Naive B cell (primary cell): ENCODE results near the gene DNAH1. TPM values are rescaled to one million over a fixed set of nuclear protein-coding genes. Genes with fewer than 3 reads are reported as not detected.

ENCODE experiments used
- ATAC-seq, 2 donors: fragments of 150-1000 bp; cut with Tn5 transposase; 2 replicates each; pipeline ENCODE4 v1.10.0; 2021; ENCODE audit warnings: low read depth in 2 of 2, mild to moderate bottlenecking in 2 of 2, moderate library complexity in 2 of 2
- DNase-seq: peaks from one replicate; pipeline ENCODE4 v3.0.0; 2022
- H3K27ac Mint-ChIP-seq, 6 donors: one replicate each; pipeline ENCODE4 v1.8.0; 2020 to 2022; ENCODE audit warnings: mild to moderate bottlenecking in 6 of 6, mixed read lengths in 6 of 6, moderate library complexity in 5 of 6, inconsistent platforms in 2 of 6
- H3K27me3 Mint-ChIP-seq, 3 donors: one replicate each; pipeline ENCODE4 v1.8.0; 2021 to 2022; ENCODE audit warnings: mixed read lengths in 3 of 3, mild to moderate bottlenecking in 1 of 3
- H3K36me3 Mint-ChIP-seq, 2 donors: one replicate each; pipeline ENCODE4 v1.8.0; 2020 to 2022; ENCODE audit warnings: mixed read lengths in 2 of 2, inconsistent platforms in 1 of 2, mild to moderate bottlenecking in 1 of 2
- H3K4me1 Mint-ChIP-seq, 3 donors: one replicate each; pipeline ENCODE4 v1.8.0; 2020 to 2022; ENCODE audit warnings: mixed read lengths in 3 of 3, inconsistent platforms in 1 of 3, mild to moderate bottlenecking in 1 of 3, moderate library complexity in 1 of 3
- H3K4me3 Mint-ChIP-seq, 8 donors: one replicate each; pipeline ENCODE4 v1.8.0; 2020 to 2022; ENCODE audit warnings: mild to moderate bottlenecking in 8 of 8, mixed read lengths in 8 of 8, moderate library complexity in 8 of 8, inconsistent platforms in 2 of 8
- H3K9me3 Mint-ChIP-seq, 7 donors: one replicate each; pipeline ENCODE4 v1.8.0; 2020 to 2022; ENCODE audit warnings: mixed read lengths in 7 of 7, mild to moderate bottlenecking in 5 of 7, inconsistent platforms in 2 of 7, moderate library complexity in 1 of 7
- polyA plus RNA-seq, 6 donors: library from polyadenylated mRNA; unstranded; fragments of 300-500 nt; fragmentation: Illumina TruSeq; gene quantifications; one replicate each; pipeline ENCODE4 v1.2.3, GENCODE V29; 2021; ENCODE audit warnings: low read depth in 6 of 6

DNAH1 gene
- polyA plus RNA-seq, 6 donors from 2014 or later = 0.45 to 1.6 (median 0.65) TPM; not detected in 1

DNA sequence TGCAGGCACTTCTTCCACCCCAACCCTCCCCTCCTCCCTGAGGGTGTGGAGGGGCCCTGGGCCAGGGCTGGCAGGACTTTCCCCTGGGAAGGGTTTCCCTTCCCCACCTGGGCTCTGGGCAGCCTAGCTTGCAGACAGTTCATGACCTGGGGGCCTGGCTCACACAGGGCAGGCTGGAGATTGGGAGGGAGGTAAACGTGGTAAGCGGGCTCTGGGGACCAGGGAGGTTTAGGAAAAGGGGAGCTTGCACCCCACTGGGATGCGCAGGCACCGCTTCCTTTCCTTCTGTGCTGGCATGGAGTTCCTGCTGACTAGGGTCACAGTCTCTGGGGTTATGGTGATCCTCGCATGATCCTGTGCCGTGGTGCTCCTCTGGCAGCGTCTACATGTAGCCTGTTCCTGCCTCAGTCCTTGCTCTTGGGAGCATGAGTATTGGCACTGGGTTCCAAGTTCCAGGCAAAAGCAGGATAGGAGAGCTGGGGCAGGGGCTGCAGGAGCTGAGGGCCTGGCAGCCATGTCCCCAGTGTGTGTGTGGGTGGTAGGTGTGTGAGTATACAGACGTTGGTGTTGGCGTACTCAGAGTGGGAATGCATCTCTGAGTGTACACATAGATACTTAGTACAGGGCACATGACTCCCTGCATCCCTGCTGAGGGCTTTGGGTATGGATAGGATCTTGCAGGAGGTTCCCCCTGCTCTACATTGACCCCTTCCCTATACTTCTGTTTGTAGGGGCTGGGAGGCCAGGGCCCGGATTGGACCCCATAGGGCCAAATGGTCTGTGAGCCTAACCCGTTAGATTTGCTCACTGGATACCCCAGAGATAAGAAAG is 21.6 kb upstream of the DNAH1 start:
- peak overlapping the region in 1 of 6 donors; percentile 72 for H3K27ac Mint-ChIP-seq
- no peaks in the 10 kb centered on the region for H3K9me3 Mint-ChIP-seq
- no peaks in the 10 kb centered on the region for H3K27me3 Mint-ChIP-seq
- DNase-seq = no peak
- ATAC-seq = no peak
- no peak overlapping the region for H3K4me3 Mint-ChIP-seq
- H3K36me3 Mint-ChIP-seq = peaks cover 0 to 4% of the 10 kb centered on the region in 2 donors
- peaks cover 21 to 39% (median 32%) of the 10 kb centered on the region in 3 donors for H3K4me1 Mint-ChIP-seq

DNA sequence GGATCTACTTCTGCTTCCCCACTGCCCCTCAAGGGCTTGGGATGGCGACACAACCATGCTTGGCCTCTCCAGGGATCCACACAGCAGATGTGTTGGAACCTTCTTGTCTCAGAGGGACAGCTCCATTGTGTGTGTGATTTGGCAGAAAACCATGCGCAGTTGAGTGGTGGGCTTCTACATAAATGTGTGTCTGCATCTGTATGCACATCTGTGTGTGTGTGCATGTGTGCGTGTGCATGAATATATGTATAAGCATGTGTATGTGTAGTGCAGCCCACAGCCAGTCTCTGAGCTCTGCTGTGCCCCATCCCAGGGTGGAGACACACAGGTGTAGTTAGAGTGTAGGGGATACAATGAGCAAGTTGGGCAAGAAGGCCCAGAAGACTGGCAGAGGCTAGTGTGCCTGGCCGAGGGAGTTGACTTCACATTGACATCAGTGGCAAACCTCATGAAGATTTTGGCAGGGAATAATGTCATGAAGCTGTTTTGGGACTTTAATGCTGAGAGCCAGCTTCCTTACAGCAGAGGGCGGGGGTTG is 20.4 kb upstream of the DNAH1 start:
- Mint-ChIP-seq H3K4me1 (peaks cover 23 to 41% (median 32%) of the 10 kb centered on the region in 3 donors), H3K27me3 (no peaks in the 10 kb centered on the region), H3K36me3 (peaks cover 0 to 4% of the 10 kb centered on the region in 2 donors), H3K27ac (peak overlapping the region in 2 of 6 donors; percentile 5 to 76), H3K4me3 (no peak overlapping the region), H3K9me3 (no peaks in the 10 kb centered on the region)
- no peak for DNase-seq
- ATAC-seq = no peak

DNA sequence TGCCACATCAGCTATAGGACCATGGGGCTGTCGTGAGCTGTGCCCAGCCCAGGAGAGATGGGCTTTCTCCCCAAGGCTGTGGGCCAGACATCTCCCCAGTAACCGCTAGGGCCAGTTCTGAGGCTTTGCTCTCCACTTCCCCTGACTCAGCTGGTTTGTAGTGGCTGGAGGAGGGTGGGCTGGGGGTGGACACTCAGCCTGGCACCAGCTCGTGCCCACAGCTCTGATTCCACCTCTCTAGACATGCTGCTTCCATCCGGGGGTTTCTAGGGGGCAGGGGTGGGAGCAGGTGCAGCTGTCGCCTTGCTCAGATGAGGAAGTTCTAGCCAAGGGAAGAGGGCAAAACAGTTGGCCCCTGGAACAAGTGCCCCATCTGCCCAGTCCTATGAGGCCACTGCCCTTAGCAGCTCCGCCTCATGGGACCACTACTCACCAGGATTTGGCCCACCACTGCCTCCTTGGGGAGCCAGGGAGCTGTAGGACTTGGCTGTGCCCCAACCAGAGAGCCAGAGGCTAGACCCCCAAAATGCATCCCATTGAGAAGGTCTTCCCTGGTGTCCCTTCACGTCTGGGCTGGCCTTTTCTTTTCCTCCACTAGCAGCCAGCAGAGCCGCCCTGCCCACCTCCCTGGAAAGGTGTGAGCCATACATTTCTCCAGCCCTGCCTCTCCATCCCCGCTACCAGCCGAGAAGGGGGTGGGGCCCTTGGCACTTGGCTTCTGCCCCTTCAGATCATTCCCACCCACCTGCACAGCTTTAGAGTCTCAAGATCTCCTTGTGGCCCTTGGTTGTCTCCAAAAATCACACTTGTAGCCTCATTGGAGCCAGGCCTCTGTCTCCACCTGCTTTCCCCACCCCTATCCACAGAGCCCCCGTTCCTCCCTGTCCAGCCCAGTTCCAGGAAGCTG is 18.6 kb upstream of the DNAH1 start:
- Mint-ChIP-seq H3K27ac (peak overlapping the region in 1 of 6 donors; percentile 74), H3K4me3 (no peak overlapping the region), H3K9me3 (no peaks in the 10 kb centered on the region)

DNA sequence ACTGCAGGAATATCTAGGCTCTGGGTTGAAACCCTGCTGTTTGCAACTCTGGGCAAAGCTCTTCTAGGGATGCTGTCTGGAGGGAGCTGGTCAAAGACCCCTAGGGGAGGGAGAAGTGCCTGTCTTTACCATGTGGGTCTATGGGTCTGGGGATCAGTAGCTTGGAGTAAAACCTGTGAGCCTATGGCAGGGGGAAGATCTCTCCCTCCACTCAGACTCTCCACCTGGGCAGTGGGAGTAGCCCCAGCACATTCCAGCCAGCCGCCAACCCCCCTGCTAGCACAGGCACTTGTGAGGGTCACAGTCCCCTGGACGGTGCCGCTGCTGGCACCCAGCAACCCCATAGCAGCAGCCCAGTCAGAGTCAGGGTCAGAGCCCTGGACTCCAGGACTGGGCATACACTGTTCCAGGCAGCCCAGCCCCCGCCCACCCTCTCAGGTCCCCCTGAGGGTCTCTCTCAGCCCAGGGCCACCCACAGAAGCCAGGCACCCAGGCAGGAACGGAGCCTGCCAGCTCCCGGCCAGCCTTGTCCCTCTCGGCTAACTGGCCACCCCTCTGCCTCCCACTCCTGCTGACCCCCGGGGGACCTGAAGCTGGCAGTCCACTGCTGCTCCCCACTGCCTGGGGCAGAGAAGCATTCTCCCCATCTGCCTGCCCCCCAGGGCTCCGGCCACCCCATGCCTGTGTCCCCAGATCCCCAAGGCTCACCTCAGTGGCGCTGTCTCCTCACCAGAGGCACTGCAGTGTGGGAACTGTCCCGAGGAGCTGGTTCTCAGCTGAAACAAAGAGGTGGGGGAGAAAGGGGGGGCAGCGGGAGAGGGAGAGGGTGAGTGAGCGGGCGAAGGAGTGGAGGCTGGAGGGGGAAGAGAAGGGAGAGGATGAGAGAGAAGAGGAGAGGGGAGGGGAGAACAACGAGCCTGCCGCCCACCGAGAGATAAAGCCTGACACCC is 17.7 kb upstream of the DNAH1 start:
- peak overlapping the region in 1 of 6 donors; percentile 37 for H3K27ac Mint-ChIP-seq

More for the DNA sequence above, 18.6 kb upstream of the DNAH1 start:
- Mint-ChIP-seq H3K4me1 (peaks cover 18 to 32% (median 23%) of the 10 kb centered on the region in 3 donors), H3K27me3 (no peaks in the 10 kb centered on the region), H3K36me3 (no peaks in the 10 kb centered on the region)
- ATAC-seq (no peak), DNase-seq (no peak)

DNA sequence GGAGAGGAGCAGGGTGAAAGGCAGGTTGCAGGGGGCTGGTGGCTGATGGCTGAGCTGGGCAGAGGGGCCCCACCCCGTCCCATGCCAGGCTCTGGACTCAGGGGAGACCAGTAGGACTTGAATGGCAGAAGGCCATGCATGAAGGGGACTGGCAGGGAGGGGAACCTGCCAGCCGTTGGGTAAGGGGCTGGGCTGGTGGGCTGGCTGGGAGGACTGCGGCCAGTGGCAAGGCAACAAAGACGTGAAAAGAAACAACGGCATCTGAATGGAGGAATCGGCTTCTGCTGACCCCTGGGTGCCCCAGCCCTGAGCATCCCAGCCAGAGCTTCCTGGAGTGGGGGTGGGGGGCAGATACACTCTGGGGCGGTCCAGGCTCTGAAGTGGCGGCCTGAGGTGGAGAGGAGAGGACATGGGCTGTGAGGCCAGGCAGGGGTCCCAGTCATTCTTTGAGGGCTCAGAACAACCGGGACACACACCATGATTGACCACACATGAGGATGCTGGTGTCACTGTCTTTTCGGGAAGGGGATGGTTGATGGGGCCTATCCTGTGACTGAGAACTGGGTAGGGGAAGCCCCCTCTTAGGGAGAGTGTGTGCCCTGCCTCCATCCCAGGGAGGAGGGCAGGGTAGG is 16.8 kb upstream of the DNAH1 start:
- no peak for DNase-seq
- Mint-ChIP-seq H3K27me3 (no peaks in the 10 kb centered on the region), H3K27ac (peak overlapping the region in 3 of 6 donors; percentile 15 to 95 (median 73)), H3K36me3 (no peaks in the 10 kb centered on the region), H3K4me3 (no peak overlapping the region), H3K9me3 (no peaks in the 10 kb centered on the region), H3K4me1 (peaks cover 18 to 34% (median 27%) of the 10 kb centered on the region in 3 donors)
- ATAC-seq = no peak

More for the DNA sequence above, 17.7 kb upstream of the DNAH1 start:
- H3K4me1 Mint-ChIP-seq = peaks cover 18 to 32% (median 27%) of the 10 kb centered on the region in 3 donors
- DNase-seq = no peak
- H3K4me3 Mint-ChIP-seq = no peak overlapping the region
- no peak for ATAC-seq
- H3K36me3 Mint-ChIP-seq = no peaks in the 10 kb centered on the region
- no peaks in the 10 kb centered on the region for H3K27me3 Mint-ChIP-seq
- no peaks in the 10 kb centered on the region for H3K9me3 Mint-ChIP-seq

DNA sequence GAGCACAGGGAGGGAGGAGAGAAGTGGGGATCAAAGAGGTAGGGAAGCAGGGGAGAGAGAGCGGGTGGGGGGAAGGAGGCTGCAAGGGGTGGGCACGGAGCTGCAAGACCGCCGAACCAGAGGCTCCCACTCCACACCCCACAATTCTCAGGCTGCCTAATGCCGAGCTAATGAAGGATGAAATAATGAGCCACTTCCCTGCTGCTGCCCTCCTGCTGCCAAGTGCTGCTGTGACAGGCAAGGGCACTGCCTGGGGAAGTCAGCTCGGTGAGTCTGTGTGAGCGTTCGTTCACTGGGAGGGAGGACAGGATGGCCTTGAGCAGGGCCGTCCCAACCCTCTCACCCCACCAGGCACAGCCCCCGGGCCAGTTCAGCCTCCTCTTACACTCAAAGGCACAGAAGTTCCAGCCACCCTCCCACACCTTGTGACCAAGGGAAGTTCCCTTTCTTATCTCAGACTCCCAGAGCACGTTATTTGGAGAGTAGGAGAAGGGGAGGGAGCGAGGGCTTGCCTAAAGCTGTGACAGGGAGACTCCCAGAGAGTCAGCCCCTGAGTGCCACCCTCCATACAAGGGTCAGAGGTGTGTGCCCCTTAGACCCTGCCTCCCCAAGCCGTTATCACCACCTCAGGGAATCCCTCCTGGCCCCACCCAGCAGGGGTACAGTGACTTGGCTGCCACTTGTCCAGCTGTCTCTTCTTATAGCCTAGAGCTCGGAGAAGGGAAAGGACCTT is 16.1 kb upstream of the DNAH1 start:
- Mint-ChIP-seq H3K9me3 (no peaks in the 10 kb centered on the region), H3K27ac (peak overlapping the region in 2 of 6 donors; percentile 73 to 95), H3K4me1 (peaks cover 18 to 40% (median 27%) of the 10 kb centered on the region in 3 donors), H3K27me3 (no peaks in the 10 kb centered on the region), H3K36me3 (no peaks in the 10 kb centered on the region), H3K4me3 (no peak overlapping the region)
- ATAC-seq (peak; percentile 49 to 52), DNase-seq (no peak)

DNA sequence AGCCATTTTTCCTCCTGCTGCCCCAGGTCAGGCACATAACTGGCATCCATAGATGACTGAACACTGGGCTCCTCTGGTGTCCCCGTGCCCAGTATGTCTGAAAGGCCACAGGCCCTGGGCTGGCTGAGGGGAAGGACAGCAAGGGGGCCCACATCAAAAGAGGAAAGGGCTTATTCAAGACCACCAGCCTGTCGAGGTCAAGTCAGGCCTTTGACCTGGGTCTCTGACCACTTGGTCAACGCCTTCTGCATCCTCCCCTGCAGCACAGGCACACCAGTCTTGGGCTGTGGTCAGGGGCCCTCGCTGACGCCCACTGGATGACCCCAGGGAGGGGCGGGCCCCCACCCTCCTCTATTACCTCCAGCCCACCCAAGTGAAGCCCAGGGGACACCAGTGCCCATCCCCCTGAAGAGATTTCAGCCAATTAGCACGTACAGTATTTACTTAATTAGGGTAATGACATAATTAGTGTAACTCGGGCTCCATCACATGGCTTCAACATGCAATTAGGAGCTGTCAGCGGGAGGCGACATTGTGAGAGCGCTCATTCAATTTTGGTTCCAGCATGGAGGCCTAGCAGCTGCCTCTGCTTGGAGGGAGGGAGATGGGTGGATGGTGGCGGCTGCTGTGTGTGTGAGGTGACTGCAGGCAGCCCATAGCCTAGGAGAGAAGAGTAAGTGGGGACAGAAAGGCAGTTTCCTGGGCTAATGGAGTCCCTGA is 13.5 kb upstream of the DNAH1 start:
- ATAC-seq (no peak), DNase-seq (no peak)
- Mint-ChIP-seq H3K36me3 (peaks cover 4 to 10% of the 10 kb centered on the region in 2 donors), H3K4me3 (no peak overlapping the region), H3K27ac (peak overlapping the region in 1 of 6 donors; percentile 18), H3K27me3 (no peaks in the 10 kb centered on the region), H3K9me3 (no peaks in the 10 kb centered on the region), H3K4me1 (peaks cover 11 to 31% (median 25%) of the 10 kb centered on the region in 3 donors)

DNA sequence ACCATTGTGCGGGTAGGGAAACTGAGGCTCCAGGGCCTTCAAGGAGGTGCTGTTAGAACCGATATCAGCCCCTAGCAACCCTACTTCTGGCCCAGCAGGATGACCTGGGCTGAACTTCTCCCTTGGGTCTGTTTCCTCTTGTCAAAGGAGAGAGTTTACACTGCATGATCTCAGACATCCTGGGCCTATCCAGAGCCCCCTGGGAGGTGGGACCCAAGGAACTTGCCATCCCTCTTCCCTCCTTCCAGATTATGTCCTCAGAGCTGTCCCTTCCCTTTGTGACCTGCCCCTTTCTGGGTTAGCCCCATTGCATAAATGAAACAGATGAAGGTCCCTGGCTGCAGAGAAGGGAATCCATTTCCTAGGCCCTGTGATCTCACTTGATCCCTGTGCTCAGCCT is 12.3 kb upstream of the DNAH1 start:
- H3K36me3 Mint-ChIP-seq = peaks cover 4 to 10% of the 10 kb centered on the region in 2 donors
- DNase-seq (no peak), ATAC-seq (no peak)
- H3K9me3 Mint-ChIP-seq = no peaks in the 10 kb centered on the region
- no peaks in the 10 kb centered on the region for H3K27me3 Mint-ChIP-seq
- H3K4me1 Mint-ChIP-seq = peaks cover 19 to 35% (median 29%) of the 10 kb centered on the region in 3 donors
- H3K4me3 Mint-ChIP-seq = no peak overlapping the region
- no peak overlapping the region for H3K27ac Mint-ChIP-seq

DNA sequence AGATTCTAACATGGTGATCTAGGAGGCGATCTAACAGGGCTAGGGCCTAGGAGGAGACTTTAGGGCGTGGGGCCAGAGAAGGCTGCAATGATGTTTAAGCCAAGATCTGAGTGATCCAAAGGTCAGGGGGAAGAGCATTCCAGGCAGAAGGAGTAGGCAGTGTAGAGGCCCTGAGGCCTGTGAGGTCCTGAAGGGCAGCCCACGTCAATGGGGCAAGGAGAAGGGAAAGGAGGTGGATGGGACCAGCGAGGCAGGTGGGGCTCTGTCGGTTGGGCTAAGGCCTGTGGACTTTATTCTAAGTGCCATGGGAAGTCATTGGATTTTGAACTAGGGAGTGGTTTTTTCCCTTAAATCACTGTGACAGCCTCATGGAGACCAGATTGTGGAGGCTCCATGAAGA is 10.2 kb upstream of the DNAH1 start:
- Mint-ChIP-seq H3K27me3 (no peaks in the 10 kb centered on the region), H3K9me3 (no peaks in the 10 kb centered on the region), H3K4me3 (no peak overlapping the region), H3K36me3 (peaks cover 4 to 18% of the 10 kb centered on the region in 2 donors), H3K27ac (peak overlapping the region in 2 of 6 donors; percentile 4 to 40), H3K4me1 (peaks cover 35 to 37% (median 36%) of the 10 kb centered on the region in 3 donors)
- DNase-seq (no peak), ATAC-seq (no peak)

DNA sequence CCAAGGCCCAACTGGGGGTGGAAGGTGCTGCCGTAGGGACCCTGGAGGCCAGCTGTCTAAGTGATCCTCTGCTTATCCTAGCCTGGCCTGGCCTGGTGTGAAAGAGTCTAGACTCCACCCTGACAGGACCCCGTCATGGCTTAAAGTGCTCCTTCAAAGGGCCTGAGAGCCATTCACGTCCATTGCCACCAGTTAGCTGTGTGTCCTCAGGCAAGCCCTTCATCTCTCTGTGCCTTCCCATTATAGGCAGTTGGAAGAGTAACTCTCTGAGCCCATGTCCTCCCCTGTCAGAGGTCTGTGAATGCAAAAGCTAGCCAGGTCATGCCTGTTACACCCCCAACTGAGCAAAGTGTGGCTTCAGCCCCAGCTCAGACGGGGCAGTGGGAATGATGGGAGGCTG is 9.1 kb upstream of the DNAH1 start:
- Mint-ChIP-seq H3K36me3 (peaks cover 4 to 18% of the 10 kb centered on the region in 2 donors), H3K27me3 (no peaks in the 10 kb centered on the region), H3K4me3 (no peak overlapping the region), H3K27ac (peak overlapping the region in 1 of 6 donors; percentile 77), H3K4me1 (peaks cover 38 to 44% (median 41%) of the 10 kb centered on the region in 3 donors), H3K9me3 (no peaks in the 10 kb centered on the region)
- no peak for DNase-seq
- no peak for ATAC-seq

DNA sequence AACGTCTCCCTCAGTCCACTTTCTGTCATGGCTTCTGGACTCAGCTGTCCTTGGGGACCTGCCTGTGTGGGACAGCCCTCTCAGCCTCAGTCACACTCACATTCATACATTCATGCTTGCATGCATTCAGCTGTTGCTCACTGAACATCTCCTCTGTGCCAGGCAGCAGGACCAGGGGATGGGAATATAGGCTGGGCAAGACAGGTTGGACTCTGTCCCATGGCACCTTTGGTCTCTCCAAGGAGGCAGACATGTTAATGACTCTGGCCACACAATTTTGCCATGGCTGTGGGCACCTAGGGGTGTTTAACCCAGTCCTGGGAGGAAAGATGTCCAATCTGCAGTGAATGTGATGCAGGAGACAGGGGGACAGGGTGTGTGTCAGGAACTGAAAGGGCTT is 7.8 kb upstream of the DNAH1 start:
- no peak for DNase-seq
- H3K27me3 Mint-ChIP-seq = no peaks in the 10 kb centered on the region
- H3K36me3 Mint-ChIP-seq = peaks cover 4 to 18% of the 10 kb centered on the region in 2 donors
- H3K4me3 Mint-ChIP-seq = no peak overlapping the region
- H3K4me1 Mint-ChIP-seq = peaks cover 38 to 50% (median 49%) of the 10 kb centered on the region in 3 donors
- peak overlapping the region in 5 of 6 donors; percentile 6 to 88 (median 69) for H3K27ac Mint-ChIP-seq
- ATAC-seq = no peak
- no peaks in the 10 kb centered on the region for H3K9me3 Mint-ChIP-seq
